ENCODE data around the gene PTPRE. TPM values are rescaled to one million over a fixed set of nuclear protein-coding genes. Genes with fewer than 3 reads are reported as not detected.

PTPRE gene
- total and polyA plus RNA-seq, 4 experiments from 2014 or later = 6.5 to 27.6 (median 18.9) TPM

- Mint-ChIP-seq H3K4me1 (peaks cover 0 to 4% (median 0%) of the 10 kb centered on the region in 4 donors), H3K27me3 (peaks cover 0 to 3% of the 10 kb centered on the region in 2 donors), H3K9me3 (peaks cover 0 to 1% (median 0%) of the 10 kb centered on the region in 8 donors), H3K36me3 (no peaks in the 10 kb centered on the region), H3K27ac (no peak overlapping the region), H3K4me3 (no peak overlapping the region)
- DNase-seq = no peak
- intact Hi-C loops (cut with micrococcal nuclease) = no loop called here
- no peaks in the 10 kb centered on the region for H3K36me3 ChIP-seq (ENCODE audit: insufficient read depth, low read length)
- no peaks in the 10 kb centered on the region for H3K27me3 ChIP-seq (ENCODE audit: insufficient read depth, low read length)
- ChIA-PET CTCF (ENCODE audit: partially characterized antibody) (no interaction called here), POLR2A (ENCODE audit: partially characterized antibody) (no interaction called here)
- no peaks in the 10 kb centered on the region for H3K9me3 ChIP-seq (ENCODE audit: control insufficient read depth in 1 of 2, low read length in 2 of 2)
- no peak overlapping the region for H3K4me3 ChIP-seq (ENCODE audit: low read length in 2 of 2)
- no peak overlapping the region for H3K27ac ChIP-seq (ENCODE audit: low read depth, low read length)
- no peaks in the 10 kb centered on the region for H3K4me1 ChIP-seq (ENCODE audit: insufficient read depth, low read length)
These were observed 9.9 kb downstream of the PTPRE start for GRCh38 chr10:127916826-127917225.

- H3K4me1 Mint-ChIP-seq = peaks cover 0 to 4% (median 0%) of the 10 kb centered on the region in 4 donors
These were observed 11.7 kb downstream of the PTPRE start for GRCh38 chr10:127918572-127918971.

GRCh38 chr10:127919418-127920271 lies 12.7 kb downstream of the PTPRE start:
- H3K9me3 ChIP-seq (ENCODE audit: control insufficient read depth in 1 of 2, low read length in 2 of 2) = no peaks in the 10 kb centered on the region
- POLR2A ChIA-PET (ENCODE audit: partially characterized antibody) = no interaction called here
- H3K4me3 ChIP-seq (ENCODE audit: low read length in 2 of 2) = no peak overlapping the region
- H3K27ac ChIP-seq (ENCODE audit: low read depth, low read length) = no peak overlapping the region
- no peak for DNase-seq
- Mint-ChIP-seq H3K4me3 (no peak overlapping the region), H3K9me3 (peaks cover 0 to 1% (median 0%) of the 10 kb centered on the region in 8 donors), H3K4me1 (peaks cover 0 to 4% (median 0%) of the 10 kb centered on the region in 4 donors), H3K36me3 (no peaks in the 10 kb centered on the region), H3K27ac (peak overlapping the region in 2 of 7 donors; percentile 41 to 63), H3K27me3 (peaks cover 0 to 2% of the 10 kb centered on the region in 2 donors)
- CTCF ChIA-PET (ENCODE audit: partially characterized antibody) = interaction anchor here (0.8 to 1.0 kb wide), 2 partner anchors 14 to 91 kb away, joined by 3 read pairs; no protein-coding TSS in a partner anchor
- H3K36me3 ChIP-seq (ENCODE audit: insufficient read depth, low read length) = no peaks in the 10 kb centered on the region
- no peaks in the 10 kb centered on the region for H3K27me3 ChIP-seq (ENCODE audit: insufficient read depth, low read length)
- intact Hi-C loops (cut with micrococcal nuclease) = no loop called here
- no peaks in the 10 kb centered on the region for H3K4me1 ChIP-seq (ENCODE audit: insufficient read depth, low read length)

More at GRCh38 chr10:127918572-127918971, 11.7 kb downstream of the PTPRE start:
- Histone ChIP-seq H3K4me3 (ENCODE audit: low read length in 2 of 2) (no peak overlapping the region), H3K27me3 (ENCODE audit: insufficient read depth, low read length) (no peaks in the 10 kb centered on the region), H3K36me3 (ENCODE audit: insufficient read depth, low read length) (no peaks in the 10 kb centered on the region), H3K27ac (ENCODE audit: low read depth, low read length) (no peak overlapping the region), H3K4me1 (ENCODE audit: insufficient read depth, low read length) (no peaks in the 10 kb centered on the region), H3K9me3 (ENCODE audit: control insufficient read depth in 1 of 2, low read length in 2 of 2) (no peaks in the 10 kb centered on the region)
- no peak for DNase-seq
- ChIA-PET CTCF (ENCODE audit: partially characterized antibody) (no interaction called here), POLR2A (ENCODE audit: partially characterized antibody) (no interaction called here)
- Mint-ChIP-seq H3K4me3 (no peak overlapping the region), H3K9me3 (peaks cover 0 to 1% (median 0%) of the 10 kb centered on the region in 8 donors), H3K36me3 (no peaks in the 10 kb centered on the region), H3K27ac (no peak overlapping the region), H3K27me3 (peaks cover 0 to 2% of the 10 kb centered on the region in 2 donors)
- intact Hi-C loops (cut with micrococcal nuclease) = no loop called here

- Histone ChIP-seq H3K27ac (ENCODE audit: low read depth, low read length) (no peak overlapping the region), H3K4me1 (ENCODE audit: insufficient read depth, low read length) (no peaks in the 10 kb centered on the region), H3K4me3 (ENCODE audit: low read length in 2 of 2) (no peak overlapping the region), H3K9me3 (ENCODE audit: control insufficient read depth in 1 of 2, low read length in 2 of 2) (no peaks in the 10 kb centered on the region), H3K36me3 (ENCODE audit: insufficient read depth, low read length) (no peaks in the 10 kb centered on the region), H3K27me3 (ENCODE audit: insufficient read depth, low read length) (no peaks in the 10 kb centered on the region)
- Mint-ChIP-seq H3K27ac (no peak overlapping the region), H3K4me1 (peaks cover 0 to 4% (median 0%) of the 10 kb centered on the region in 4 donors), H3K27me3 (peaks cover 0 to 2% of the 10 kb centered on the region in 2 donors), H3K9me3 (peaks cover 0 to 1% (median 0%) of the 10 kb centered on the region in 8 donors), H3K4me3 (no peak overlapping the region), H3K36me3 (no peaks in the 10 kb centered on the region)
- intact Hi-C loops (cut with micrococcal nuclease) = no loop called here
- CTCF ChIA-PET (ENCODE audit: partially characterized antibody) = interaction anchor here (0.8 to 1.0 kb wide), 2 partner anchors 15 to 90 kb away, joined by 3 read pairs; no protein-coding TSS in a partner anchor
- DNase-seq = no peak
- POLR2A ChIA-PET (ENCODE audit: partially characterized antibody) = no interaction called here
These were observed 13.6 kb downstream of the PTPRE start for GRCh38 chr10:127920306-127921074.

GRCh38 chr10:127921075-127921752 lies 14.3 kb downstream of the PTPRE start:
- H3K9me3 ChIP-seq (ENCODE audit: control insufficient read depth in 1 of 2, low read length in 2 of 2) = no peaks in the 10 kb centered on the region
- no peak for DNase-seq
- H3K27ac ChIP-seq (ENCODE audit: low read depth, low read length) = no peak overlapping the region
- no peaks in the 10 kb centered on the region for H3K36me3 Mint-ChIP-seq
- H3K9me3 Mint-ChIP-seq = peaks cover 0 to 1% (median 0%) of the 10 kb centered on the region in 8 donors
- POLR2A ChIA-PET (ENCODE audit: partially characterized antibody) = no interaction called here
- no peak overlapping the region for H3K4me3 Mint-ChIP-seq
- CTCF ChIA-PET (ENCODE audit: partially characterized antibody) = no interaction called here
- no peaks in the 10 kb centered on the region for H3K36me3 ChIP-seq (ENCODE audit: insufficient read depth, low read length)
- H3K4me1 ChIP-seq (ENCODE audit: insufficient read depth, low read length) = no peaks in the 10 kb centered on the region
- H3K27ac Mint-ChIP-seq = no peak overlapping the region
- intact Hi-C loops (cut with micrococcal nuclease) = no loop called here
- H3K27me3 Mint-ChIP-seq = peaks cover 0 to 2% of the 10 kb centered on the region in 2 donors
- H3K27me3 ChIP-seq (ENCODE audit: insufficient read depth, low read length) = no peaks in the 10 kb centered on the region
- peaks cover 0 to 4% (median 0%) of the 10 kb centered on the region in 4 donors for H3K4me1 Mint-ChIP-seq
- no peak overlapping the region for H3K4me3 ChIP-seq (ENCODE audit: low read length in 2 of 2)

- H3K27ac ChIP-seq (ENCODE audit: low read depth, low read length) = no peak overlapping the region
These were observed 14.8 kb downstream of the PTPRE start for GRCh38 chr10:127921753-127922145.

More at GRCh38 chr10:127921753-127922145, 14.8 kb downstream of the PTPRE start:
- Mint-ChIP-seq H3K9me3 (no peaks in the 10 kb centered on the region), H3K36me3 (no peaks in the 10 kb centered on the region), H3K4me3 (no peak overlapping the region), H3K27me3 (peaks cover 0 to 2% of the 10 kb centered on the region in 2 donors), H3K27ac (no peak overlapping the region), H3K4me1 (peaks cover 0 to 4% (median 0%) of the 10 kb centered on the region in 4 donors)
- no peaks in the 10 kb centered on the region for H3K27me3 ChIP-seq (ENCODE audit: insufficient read depth, low read length)
- no peaks in the 10 kb centered on the region for H3K9me3 ChIP-seq (ENCODE audit: control insufficient read depth in 1 of 2, low read length in 2 of 2)
- DNase-seq = no peak
- ChIA-PET CTCF (ENCODE audit: partially characterized antibody) (no interaction called here), POLR2A (ENCODE audit: partially characterized antibody) (interaction anchor here (0.6 kb wide), 1 partner anchor 1979 kb away, joined by 3 read pairs; no protein-coding TSS in a partner anchor)
- intact Hi-C loops (cut with micrococcal nuclease) = no loop called here
- H3K36me3 ChIP-seq (ENCODE audit: insufficient read depth, low read length) = no peaks in the 10 kb centered on the region
- H3K4me3 ChIP-seq (ENCODE audit: low read length in 2 of 2) = no peak overlapping the region
- H3K4me1 ChIP-seq (ENCODE audit: insufficient read depth, low read length) = no peaks in the 10 kb centered on the region
